Muscle of back (tissue), 11 donors: Measurements from ENCODE around the gene PPIP5K1. TPM values are rescaled to one million over a fixed set of nuclear protein-coding genes. Genes with fewer than 3 reads are reported as not detected.
"Not testable (repeated sequence)": the region's sequence is repeated elsewhere in the genome, so short reads cannot be mapped to it uniquely, and the experiment has no call there.

Experiments used
- DNase-seq, 3 donors: peaks; one replicate each; pipeline versions ENCODE4 v3.0.0 to v3.0.0-alpha.2; 2013
- polyA plus RNA-seq, 10 donors: library from polyadenylated mRNA; unstranded; fragments of 120-200 nt; gene quantifications; one replicate each; pipeline ENCODE4 v1.2.1, GENCODE V29; 2013; ENCODE audit not compliant: insufficient read length in 10 of 10

PPIP5K1 gene
- polyA plus RNA-seq, 10 donors, result 5.3 to 10.5 (median 7.8) TPM

GRCh38 chr15:43545426-43545825, 44.6 kb downstream of the PPIP5K1 start:
- DNase-seq, result no peak

DNA sequence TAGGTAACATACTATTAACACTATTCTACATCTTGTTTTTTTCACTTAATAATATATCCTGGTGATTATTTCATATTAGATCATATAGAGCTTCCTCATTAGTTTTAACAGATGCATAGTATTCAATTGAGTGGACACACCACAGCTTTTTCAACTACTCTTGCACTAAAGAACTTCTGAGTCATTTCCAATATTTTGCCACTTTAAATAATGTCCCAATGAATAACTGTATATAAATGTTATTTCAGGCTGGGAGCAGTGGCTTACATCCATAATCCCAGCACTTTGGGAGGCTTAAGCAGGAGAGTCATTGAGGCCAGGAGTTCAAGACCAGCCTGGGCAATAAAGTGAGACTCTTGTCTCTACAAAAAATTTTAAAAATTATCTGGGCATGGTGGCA, 45.7 kb downstream of the PPIP5K1 start:
- DNase-seq, result no peak

- no peak for DNase-seq
These were observed 48.2 kb downstream of the PPIP5K1 start for GRCh38 chr15:43541785-43542184.

DNA sequence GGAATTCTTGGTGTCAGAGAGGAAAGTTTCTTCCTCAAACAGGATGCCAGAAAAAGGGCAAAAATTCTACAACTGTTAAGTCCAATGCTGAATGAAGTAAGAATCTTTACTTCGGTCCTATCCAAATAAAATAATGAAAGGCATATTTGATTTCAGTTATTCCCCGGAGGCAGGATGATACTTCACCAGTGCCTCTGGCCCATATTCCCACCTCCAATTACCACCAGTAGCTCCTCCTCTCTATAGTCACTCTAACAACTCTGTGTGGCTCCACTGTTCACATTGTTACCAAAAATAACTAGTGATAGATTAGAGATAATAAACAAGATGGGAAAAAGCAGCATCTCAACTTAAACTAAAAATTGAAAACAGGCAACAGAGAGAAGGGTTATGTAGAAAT, 51.9 kb downstream of the PPIP5K1 start:
- no peak for DNase-seq

GRCh38 chr15:43534897-43535296, 55.1 kb downstream of the PPIP5K1 start:
- no peak for DNase-seq

DNA sequence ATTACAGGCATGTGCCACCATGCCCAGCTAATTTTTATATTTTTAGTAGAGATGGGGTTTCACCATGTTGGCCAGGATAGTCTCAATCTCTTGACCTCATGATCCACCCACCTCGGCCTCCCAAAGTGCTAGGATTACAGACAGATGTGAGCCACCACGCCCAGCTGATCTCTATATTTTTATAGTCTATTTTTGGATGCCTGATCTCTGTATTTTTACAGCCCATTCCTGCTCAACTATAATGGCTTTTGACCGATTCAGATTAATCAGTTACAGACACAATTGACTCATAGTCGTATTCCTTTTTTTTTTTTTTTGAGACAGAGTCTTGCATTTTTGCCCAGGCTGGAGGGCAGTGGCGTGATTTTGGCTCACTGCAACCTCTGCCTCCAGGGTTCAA, 57.2 kb downstream of the PPIP5K1 start:
- DNase-seq, result not testable (repeated sequence)

DNA sequence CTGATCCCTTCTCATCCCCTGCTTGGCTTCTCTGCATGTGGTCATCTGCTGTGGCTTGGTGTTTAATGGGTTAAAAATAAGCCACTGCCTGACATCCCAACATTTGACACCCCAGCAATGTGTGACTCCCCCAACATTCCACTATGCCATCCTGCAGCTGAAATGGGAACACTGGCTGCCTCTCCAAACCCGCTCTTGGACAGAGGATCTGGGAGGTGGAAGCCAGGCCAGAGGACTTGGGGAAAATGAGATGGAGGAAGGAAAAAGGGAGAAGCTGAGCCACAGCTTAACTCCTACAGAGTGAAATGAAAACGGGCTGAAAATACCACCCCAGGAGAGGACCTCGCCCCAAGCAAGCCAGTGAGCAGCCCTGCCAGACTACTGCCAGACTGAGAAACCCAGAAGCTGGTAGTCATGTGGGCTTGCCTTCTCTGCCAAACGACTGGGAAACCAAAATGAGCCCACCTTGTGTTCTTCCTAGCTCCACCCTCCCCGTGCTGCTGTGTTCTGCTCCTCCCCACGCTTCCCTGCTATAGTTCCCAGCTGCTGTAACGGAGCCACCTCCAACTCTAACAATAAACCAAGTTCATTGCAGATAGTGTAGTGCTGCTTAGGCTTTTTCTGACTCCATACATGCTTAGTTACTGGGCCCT, 58.9 kb downstream of the PPIP5K1 start:
- peak in 1 of 3 donors; percentile 29 for DNase-seq

DNA sequence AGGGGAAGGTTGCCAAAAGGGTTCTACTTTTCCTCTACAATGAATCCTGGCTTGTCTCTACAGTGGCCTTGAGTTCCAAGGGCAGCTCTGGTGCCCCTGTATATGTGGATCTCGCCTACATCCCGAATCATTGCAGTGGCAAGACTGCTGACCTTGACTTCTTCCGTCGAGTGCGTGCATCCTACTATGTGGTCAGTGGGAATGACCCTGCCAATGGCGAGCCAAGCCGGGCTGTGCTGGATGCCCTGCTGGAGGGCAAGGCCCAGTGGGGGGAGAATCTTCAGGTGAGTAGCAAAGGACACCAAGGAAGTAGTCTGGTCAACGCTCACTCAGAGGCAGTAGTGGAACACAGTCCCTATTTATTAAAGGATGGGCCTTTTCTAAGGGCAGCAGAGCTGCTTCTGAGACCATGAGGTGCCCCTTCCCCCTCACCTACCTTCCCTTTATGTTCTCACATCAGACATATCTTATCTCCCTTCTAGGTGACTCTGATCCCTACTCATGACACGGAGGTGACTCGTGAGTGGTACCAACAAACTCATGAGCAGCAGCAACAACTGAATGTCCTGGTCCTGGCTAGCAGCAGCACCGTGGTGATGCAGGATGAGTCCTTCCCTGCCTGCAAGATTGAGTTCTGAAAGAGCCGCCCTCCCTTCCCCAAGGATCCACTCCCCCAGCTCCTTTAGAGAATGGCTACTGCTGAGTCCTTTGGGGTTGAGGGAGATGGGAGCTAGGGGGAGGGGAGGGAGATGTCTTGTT, 60.2 kb downstream of the PPIP5K1 start:
- DNase-seq, result no peak

GRCh38 chr15:43529141-43529540, 60.9 kb downstream of the PPIP5K1 start:
- no peak for DNase-seq

GRCh38 chr15:43528542-43529007, 61.4 kb downstream of the PPIP5K1 start:
- DNase-seq, result no peak

DNA sequence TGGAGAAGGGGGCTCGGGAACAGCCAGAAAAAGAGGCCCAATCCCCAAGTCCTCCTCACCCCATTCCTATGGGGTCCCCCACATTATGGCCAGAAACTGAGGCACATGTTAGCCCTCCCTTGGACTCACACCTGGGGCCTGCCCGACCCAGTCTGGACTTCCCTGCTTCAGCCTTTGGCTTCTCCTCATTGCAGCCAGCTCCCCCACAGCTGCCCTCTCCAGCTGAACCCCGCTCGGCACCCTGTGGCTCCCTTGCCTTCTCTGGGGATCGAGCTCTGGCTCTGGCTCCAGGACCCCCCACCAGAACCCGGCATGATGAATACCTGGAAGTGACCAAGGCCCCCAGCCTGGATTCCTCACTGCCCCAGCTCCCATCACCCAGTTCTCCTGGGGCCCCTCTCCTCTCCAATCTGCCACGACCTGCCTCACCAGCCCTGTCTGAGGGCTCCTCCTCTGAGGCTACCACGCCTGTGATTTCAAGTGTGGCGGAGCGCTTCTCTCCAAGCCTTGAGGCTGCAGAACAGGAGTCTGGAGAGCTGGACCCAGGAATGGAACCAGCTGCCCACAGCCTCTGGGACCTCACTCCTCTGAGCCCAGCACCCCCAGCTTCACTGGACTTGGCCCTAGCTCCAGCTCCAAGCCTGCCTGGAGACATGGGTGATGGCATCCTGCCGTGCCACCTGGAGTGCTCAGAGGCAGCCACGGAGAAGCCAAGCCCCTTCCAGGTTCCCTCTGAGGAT, 62.0 kb downstream of the PPIP5K1 start:
- no peak for DNase-seq

DNA sequence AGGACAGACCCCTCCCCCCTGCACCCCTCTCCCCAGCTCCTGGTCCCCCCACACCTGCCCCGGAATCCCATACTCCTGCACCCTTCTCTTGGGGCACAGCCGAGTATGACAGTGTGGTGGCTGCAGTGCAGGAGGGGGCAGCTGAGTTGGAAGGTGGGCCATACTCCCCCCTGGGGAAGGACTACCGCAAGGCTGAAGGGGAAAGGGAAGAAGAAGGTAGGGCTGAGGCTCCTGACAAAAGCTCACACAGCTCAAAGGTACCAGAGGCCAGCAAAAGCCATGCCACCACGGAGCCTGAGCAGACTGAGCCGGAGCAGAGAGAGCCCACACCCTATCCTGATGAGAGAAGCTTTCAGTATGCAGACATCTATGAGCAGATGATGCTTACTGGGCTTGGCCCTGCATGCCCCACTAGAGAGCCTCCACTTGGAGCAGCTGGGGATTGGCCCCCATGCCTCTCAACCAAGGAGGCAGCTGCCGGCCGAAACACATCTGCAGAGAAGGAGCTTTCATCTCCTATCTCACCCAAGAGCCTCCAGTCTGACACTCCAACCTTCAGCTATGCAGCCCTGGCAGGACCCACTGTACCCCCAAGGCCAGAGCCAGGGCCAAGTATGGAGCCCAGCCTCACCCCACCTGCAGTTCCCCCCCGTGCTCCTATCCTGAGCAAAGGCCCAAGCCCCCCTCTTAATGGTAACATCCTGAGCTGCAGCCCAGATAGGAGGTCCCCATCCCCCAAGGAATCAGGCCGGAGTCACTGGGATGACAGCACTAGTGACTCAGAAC, 62.8 kb downstream of the PPIP5K1 start:
- DNase-seq, result no peak

- no peak for DNase-seq
These were observed 63.6 kb downstream of the PPIP5K1 start for GRCh38 chr15:43526261-43526930.

GRCh38 chr15:43525131-43525530, 64.9 kb downstream of the PPIP5K1 start:
- DNase-seq, result no peak

DNA sequence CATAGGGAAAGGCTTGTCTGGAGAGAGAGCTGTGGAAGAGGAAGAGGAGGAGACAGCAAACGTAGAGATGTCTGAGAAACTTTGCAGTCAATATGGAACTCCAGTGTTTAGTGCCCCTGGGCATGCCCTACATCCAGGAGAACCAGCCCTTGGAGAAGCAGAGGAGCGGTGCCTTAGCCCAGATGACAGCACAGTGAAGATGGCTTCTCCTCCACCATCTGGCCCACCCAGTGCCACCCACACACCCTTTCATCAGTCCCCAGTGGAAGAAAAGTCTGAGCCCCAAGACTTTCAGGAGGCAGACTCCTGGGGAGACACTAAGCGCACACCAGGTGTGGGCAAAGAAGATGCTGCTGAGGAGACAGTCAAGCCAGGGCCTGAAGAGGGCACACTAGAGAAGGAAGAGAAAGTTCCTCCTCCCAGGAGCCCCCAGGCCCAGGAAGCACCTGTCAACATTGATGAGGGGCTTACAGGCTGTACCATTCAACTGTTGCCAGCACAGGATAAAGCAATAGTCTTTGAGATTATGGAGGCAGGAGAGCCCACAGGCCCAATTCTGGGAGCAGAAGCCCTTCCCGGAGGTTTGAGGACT, 65.7 kb downstream of the PPIP5K1 start:
- DNase-seq, result no peak

GRCh38 chr15:43523646-43524045, 66.4 kb downstream of the PPIP5K1 start:
- DNase-seq, result no peak

DNA sequence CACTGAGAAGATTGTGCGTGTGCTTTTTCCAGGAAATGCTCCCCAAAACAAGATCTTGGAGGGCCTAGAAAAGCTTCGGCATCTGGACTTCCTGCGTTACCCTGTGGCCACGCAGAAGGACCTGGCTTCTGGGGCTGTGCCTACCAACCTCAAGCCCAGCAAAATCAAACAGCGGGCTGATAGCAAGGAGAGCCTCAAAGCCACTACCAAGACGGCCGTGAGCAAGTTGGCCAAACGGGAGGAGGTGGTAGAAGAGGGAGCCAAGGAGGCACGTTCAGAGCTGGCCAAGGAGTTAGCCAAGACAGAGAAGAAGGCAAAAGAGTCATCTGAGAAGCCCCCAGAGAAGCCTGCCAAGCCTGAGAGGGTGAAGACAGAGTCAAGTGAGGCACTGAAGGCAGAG, 67.8 kb downstream of the PPIP5K1 start:
- DNase-seq, result no peak

- DNase-seq, result no peak
These were observed 68.6 kb downstream of the PPIP5K1 start for GRCh38 chr15:43521419-43521818.

- no peak for DNase-seq
These were observed 69.9 kb downstream of the PPIP5K1 start for GRCh38 chr15:43520138-43520537.

- no peak for DNase-seq
These were observed 70.8 kb downstream of the PPIP5K1 start for GRCh38 chr15:43519196-43519595.
